Neural progenitor cell (in vitro differentiated cells): Measurements from ENCODE around the gene AHI1.

ENCODE experiments used
- CTCF ChIP-seq: fragments of 200-600 bp; sonication (generic); IDR thresholded peaks from 2 replicates; pipeline ENCODE4 v1.5.1; 2017; ENCODE audit warnings: antibody characterized with exemption, mild to moderate bottlenecking
- EZH2phosphoT487 ChIP-seq: fragments of 200-600 bp; sonication (generic); IDR thresholded peaks from 2 replicates; pipeline ENCODE4 v1.6.1; 2017; ENCODE audit warnings: antibody characterized with exemption

- TF ChIP-seq CTCF (no peak), EZH2phosphoT487 (no peak)
Observed at GRCh38 chr6:135530113-135530512, 32.6 kb upstream of the AHI1 start.
